Endothelial cell of umbilical vein (primary cell): ENCODE data around the gene PSMC6. TPM values are rescaled to one million over a fixed set of nuclear protein-coding genes. Genes with fewer than 3 reads are reported as not detected.

Source experiments
- BruUV-seq: library from RNA; stranded (reverse); fragments of 400-500 nt; replicated peaks from 2 replicates; lab custom pipeline; 2021; lab: Mats Ljungman, UMichigan
- CTCF ChIA-PET: fragments of 300-600, 350-600 bp; sonication (Branson Sonifier 250); formaldehyde crosslinking; loops from one replicate; lab custom pipeline; 2021; ENCODE audit warnings: antibody characterized with exemption, inconsistent platforms; lab: Charles Lee
- POLR2A ChIA-PET: fragments of 300-600, 350-600 bp; sonication (Branson Sonifier 250); formaldehyde crosslinking; loops from one replicate; lab custom pipeline; 2021; ENCODE audit warnings: antibody characterized with exemption, inconsistent platforms; lab: Charles Lee
- DNase-seq: peaks from one replicate; pipeline ENCODE4 v3.0.0-alpha.2; 2011; ENCODE audit warnings: low read depth, low spot score
- FAIRE-seq: peaks from 2 replicates; lab custom pipeline; 2011; peaks lifted over from hg19 to GRCh38; lab: Jason Lieb, UNC
- H2AFZ ChIP-seq: 2 replicates; pipeline ENCODE4 v1.6.0; 2012; ENCODE audit warnings: low read depth, low read length, control low read depth, inconsistent platforms
- H3K27ac ChIP-seq: 2 replicates; pipeline ENCODE4 v1.5.1; 2011; ENCODE audit warnings: low read depth, mild to moderate bottlenecking, control low read depth, low read length, moderate library complexity; ENCODE audit not compliant: insufficient read depth
- H3K27me3 ChIP-seq, 2 experiments: 2 replicates each; pipeline versions ENCODE4 v1.6.0 to v1.6.1; 2011; ENCODE audit warnings: low read length in 2 of 2, mixed read lengths in 1 of 2; ENCODE audit not compliant: control insufficient read depth in 2 of 2, insufficient read depth in 2 of 2
- H3K36me3 ChIP-seq, 2 experiments: 2 replicates in 1 of 2; 3 replicates in 1 of 2; pipeline ENCODE4 v1.5.1; 2011; ENCODE audit warnings: low read length in 2 of 2, mild to moderate bottlenecking in 1 of 2, moderate library complexity in 1 of 2; ENCODE audit not compliant: control insufficient read depth in 2 of 2, insufficient read depth in 2 of 2; ENCODE audit errors: extremely low read depth in 1 of 2
- H3K4me1 ChIP-seq: 3 replicates; pipeline ENCODE4 v1.5.1; 2011; ENCODE audit warnings: mild to moderate bottlenecking, low read length; ENCODE audit not compliant: control insufficient read depth, insufficient read depth; ENCODE audit errors: extremely low read depth
- H3K4me2 ChIP-seq: 2 replicates; pipeline ENCODE4 v1.6.1; 2011; ENCODE audit warnings: low read length, control low read depth, mixed read lengths; ENCODE audit not compliant: insufficient read depth
- H3K4me3 ChIP-seq, 3 experiments: fragments of 200-600 bp in 1 of 3; sonication (generic), shearing (Covaris generic) in 1 of 3; replicated peaks in 1 of 3; 2 replicates each; pipeline ENCODE4 v1.5.1; 2011 to 2016; ENCODE audit warnings: control low read depth in 3 of 3, low read length in 3 of 3, mild to moderate bottlenecking in 2 of 3, inconsistent platforms in 1 of 3, low read depth in 1 of 3, moderate library complexity in 1 of 3; ENCODE audit not compliant: insufficient read depth in 1 of 3
- H3K79me2 ChIP-seq: 2 replicates; pipeline ENCODE4 v1.6.0; 2012; ENCODE audit warnings: low read length, inconsistent platforms; ENCODE audit not compliant: control insufficient read depth, insufficient read depth
- H3K9ac ChIP-seq: replicated peaks from 2 replicates; pipeline ENCODE3; 2011; ENCODE audit warnings: low read length, control low read depth; ENCODE audit not compliant: insufficient read depth; ENCODE audit errors: extremely low read depth
- H3K9me1 ChIP-seq: replicated peaks from 3 replicates; pipeline ENCODE4 v1.6.0; 2011; ENCODE audit warnings: mild to moderate bottlenecking, low read length; ENCODE audit not compliant: control insufficient read depth, insufficient read depth; ENCODE audit errors: extremely low read depth
- H3K9me3 ChIP-seq: replicated peaks from 2 replicates; pipeline ENCODE4 v1.5.1; 2012; ENCODE audit warnings: low read length, inconsistent platforms; ENCODE audit not compliant: control insufficient read depth, insufficient read depth
- H4K20me1 ChIP-seq: replicated peaks from 2 replicates; pipeline ENCODE3; 2011; ENCODE audit warnings: mild to moderate bottlenecking, low read length; ENCODE audit not compliant: control insufficient read depth, insufficient read depth; ENCODE audit errors: extremely low read depth
- CTCF ChIP-seq, 2 donors: IDR thresholded peaks; 1 replicate in 1 of 2; 2 replicates in 1 of 2; pipeline ENCODE4 v1.5.1; 2011; ENCODE audit warnings: low read length in 2 of 2, mild to moderate bottlenecking in 2 of 2, moderate library complexity in 2 of 2, control low read depth in 1 of 2, inconsistent platforms in 1 of 2, low read depth in 1 of 2; ENCODE audit not compliant: insufficient read depth in 1 of 2; ENCODE audit errors: extremely low read depth in 1 of 2
- EZH2 ChIP-seq: IDR thresholded peaks from 2 replicates; pipeline ENCODE4 v1.6.1; 2012; ENCODE audit warnings: borderline replicate concordance, low read depth, mild to moderate bottlenecking, moderate library complexity, low read length, inconsistent platforms; ENCODE audit not compliant: severe bottlenecking
- FOS ChIP-seq: IDR thresholded peaks from 2 replicates; pipeline ENCODE4 v1.6.1; 2011; ENCODE audit warnings: mild to moderate bottlenecking, low read length, moderate library complexity, borderline replicate concordance; ENCODE audit not compliant: insufficient read depth
- GATA2 ChIP-seq: IDR thresholded peaks from 2 replicates; pipeline ENCODE4 v1.7.0; 2011; ENCODE audit warnings: low read depth, mild to moderate bottlenecking, moderate library complexity, mixed read lengths, low read length; ENCODE audit not compliant: insufficient read length, insufficient read depth
- JUN ChIP-seq: IDR thresholded peaks from 2 replicates; pipeline ENCODE4 v1.6.1; 2011; ENCODE audit warnings: borderline replicate concordance, low read depth; ENCODE audit not compliant: insufficient read length, insufficient read depth
- MAX ChIP-seq: IDR thresholded peaks from 2 replicates; pipeline ENCODE4 v1.6.1; 2011; ENCODE audit not compliant: insufficient read depth, insufficient read length
- MYC ChIP-seq: IDR thresholded peaks from one replicate; pipeline ENCODE4 v1.6.1; 2011; ENCODE audit warnings: mild to moderate bottlenecking, low read depth, low read length
- POLR2A ChIP-seq: IDR thresholded peaks from 2 replicates; pipeline ENCODE4 v1.6.1; 2012; ENCODE audit warnings: low read depth, mild to moderate bottlenecking, control low read depth, low read length
- POLR2AphosphoS5 ChIP-seq: IDR thresholded peaks from 2 replicates; pipeline ENCODE4 v1.6.1; 2012; ENCODE audit warnings: low read depth, mild to moderate bottlenecking, control low read depth, low read length, moderate library complexity; ENCODE audit not compliant: insufficient read depth
- dilution Hi-C: fragments of 300-500 bp; cut with MboI; formaldehyde crosslinking; loops from one replicate; pipeline ENCODE4 v1.15.0; 2019; ENCODE audit warnings: low sequenced_read_pairs; ENCODE audit not compliant: extremely low pct_ligation_motif_present
- intact Hi-C: fragments of 100-400 bp; cut with micrococcal nuclease; formaldehyde crosslinking; loops from one replicate; pipeline ENCODE4 v1.10.0; 2022
- polyA plus RNA-seq, 4 experiments: library from polyadenylated mRNA; depleted of rRNA in 3 of 4; stranded (reverse) in 3 of 4; unstranded in 1 of 4; fragments of >200 nt; gene quantifications; 2 replicates each; pipeline versions ENCODE4 v1.2.1 to v1.2.3, GENCODE V29; 2011 to 2012; ENCODE audit warnings: missing spikeins in 1 of 4
- total RNA-seq: library from RNA; stranded (reverse); gene quantifications from 2 replicates; pipeline ENCODE4 v1.2.3, GENCODE V29; 2021

PSMC6 gene
- total and polyA plus RNA-seq, 2 donors (not counting 3 experiments of a cell fraction or from before 2014, with no cell fraction given), result 44.0 to 103 TPM

GRCh38 chr14:52703664-52704063 is 3.3 kb upstream of the PSMC6 start:
- no TSS peak for BruUV-seq
- DNase-seq (no peak), FAIRE-seq (no peak)
- dilution Hi-C loops, result no loop called here
- Histone ChIP-seq H3K9ac (no peak overlapping the region), H3K4me2 (no peak overlapping the region), H3K79me2 (peaks cover 16% of the 10 kb centered on the region), H3K36me3 (peaks cover 0 to 1% of the 10 kb centered on the region in 2 experiments), H4K20me1 (no peaks in the 10 kb centered on the region), H3K4me3 (no peak overlapping the region), H3K9me1 (no peaks in the 10 kb centered on the region), H3K27ac (no peak overlapping the region), H3K9me3 (no peaks in the 10 kb centered on the region), H2AFZ (no peak overlapping the region), H3K27me3 (no peaks in the 10 kb centered on the region), H3K4me1 (peaks cover 30% of the 10 kb centered on the region)
- intact Hi-C loops, result loop anchor here (10.0 kb wide), 1 partner anchor 251 kb away; the partner anchor contains the start of gene FERMT2
- ChIA-PET POLR2A (no interaction called here), CTCF (no interaction called here)
- TF ChIP-seq MAX, result no peak
- TF ChIP-seq POLR2AphosphoS5, result no peak
- no peak for TF ChIP-seq MYC
- no peak for TF ChIP-seq GATA2
- TF ChIP-seq POLR2A, result no peak
- TF ChIP-seq CTCF (IDR thresholded peaks at IDR 0.05; ENCODE audit: extremely low read depth in 1 of 2, insufficient read depth in 1 of 2, low read depth in 1 of 2, low read length in 2 of 2), result no peak
- no peak for TF ChIP-seq FOS
- no peak for TF ChIP-seq EZH2
- no peak for TF ChIP-seq JUN
